NT2/D1 (cell line): ENCODE measurements around the gene SUMO4.

ENCODE experiments used
- SUZ12 ChIP-seq: IDR thresholded peaks from 2 replicates; pipeline ENCODE4 v1.6.1; 2011; ENCODE audit not compliant: insufficient read length, insufficient read depth; ENCODE audit errors: extremely low read depth
- YY1 ChIP-seq: IDR thresholded peaks from 2 replicates; pipeline ENCODE4 v1.6.1; 2011; ENCODE audit not compliant: insufficient read length, insufficient read depth
- ZNF274 ChIP-seq: IDR thresholded peaks from 2 replicates; pipeline ENCODE4 v1.6.1; 2011; ENCODE audit warnings: mild to moderate bottlenecking, low read depth, low read length

DNA sequence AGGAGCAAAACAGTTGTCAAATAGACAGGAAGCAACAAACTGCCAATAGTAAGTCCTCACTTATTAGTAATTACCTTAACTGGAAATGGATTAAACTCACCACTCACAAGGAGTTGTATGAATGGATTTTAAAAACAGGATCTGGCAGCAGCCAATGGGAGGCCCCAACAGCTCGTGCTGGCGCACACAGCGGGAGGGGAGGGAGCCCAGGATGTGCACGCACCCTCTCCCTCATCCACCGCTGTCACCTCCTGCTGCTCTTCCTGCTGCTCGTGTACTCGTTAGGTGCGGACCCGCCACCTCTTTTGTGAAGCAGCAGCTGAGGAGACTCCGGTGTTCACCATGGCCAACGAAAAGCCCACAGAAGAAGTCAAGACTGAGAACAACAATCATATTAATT, at the start of gene SUMO4:
- TF ChIP-seq YY1 (no peak), SUZ12 (no peak), ZNF274 (no peak)
